HUES48 (cell line): ENCODE data around the gene TATDN2.

Experiments
- H3K27ac ChIP-seq: one replicate; pipeline ENCODE4 v1.7.0; 2013; ENCODE audit warnings: low read depth, low read length, inconsistent platforms
- H3K27me3 ChIP-seq: 2 replicates; pipeline ENCODE4 v1.6.1; 2013; ENCODE audit warnings: mild to moderate bottlenecking, low read length; ENCODE audit not compliant: control insufficient read depth, insufficient read depth
- H3K36me3 ChIP-seq: 2 replicates; pipeline ENCODE4 v1.6.1; 2013; ENCODE audit warnings: low read length; ENCODE audit not compliant: control insufficient read depth, insufficient read depth
- H3K4me1 ChIP-seq: 2 replicates; pipeline ENCODE4 v1.6.1; 2013; ENCODE audit warnings: mild to moderate bottlenecking, low read length; ENCODE audit not compliant: control insufficient read depth, insufficient read depth
- H3K4me3 ChIP-seq: 2 replicates; pipeline ENCODE4 v1.5.1; 2013; ENCODE audit warnings: mild to moderate bottlenecking, low read depth, low read length
- H3K9ac ChIP-seq: 2 replicates; pipeline ENCODE4 v1.6.1; 2013; ENCODE audit warnings: mild to moderate bottlenecking, low read depth, low read length, moderate library complexity
- H3K9me3 ChIP-seq: 2 replicates; pipeline ENCODE4 v1.6.1; 2013; ENCODE audit warnings: low read length; ENCODE audit not compliant: control insufficient read depth, insufficient read depth

The TATDN2 gene

GRCh38 chr3:10248184-10248983, at the start of gene TATDN2:
Gene TATDN2 (plus strand): TSS chr3:10248459. CDS start chr3:10249201, 742 bp downstream.
- Histone ChIP-seq H3K27me3 (no peaks in the 10 kb centered on the region; the same call in 1 of the 2 replicates), H3K9ac (peak within 1 kb of the TSS; percentile 78), H3K36me3 (peaks cover 22% of the 10 kb centered on the region), H3K4me3 (peak within 1 kb of the TSS; percentile 77), H3K27ac (peak within 1 kb of the TSS; percentile 69), H3K9me3 (peaks cover 10% of the 10 kb centered on the region), H3K4me1 (peaks cover 20% of the 10 kb centered on the region)

DNA sequence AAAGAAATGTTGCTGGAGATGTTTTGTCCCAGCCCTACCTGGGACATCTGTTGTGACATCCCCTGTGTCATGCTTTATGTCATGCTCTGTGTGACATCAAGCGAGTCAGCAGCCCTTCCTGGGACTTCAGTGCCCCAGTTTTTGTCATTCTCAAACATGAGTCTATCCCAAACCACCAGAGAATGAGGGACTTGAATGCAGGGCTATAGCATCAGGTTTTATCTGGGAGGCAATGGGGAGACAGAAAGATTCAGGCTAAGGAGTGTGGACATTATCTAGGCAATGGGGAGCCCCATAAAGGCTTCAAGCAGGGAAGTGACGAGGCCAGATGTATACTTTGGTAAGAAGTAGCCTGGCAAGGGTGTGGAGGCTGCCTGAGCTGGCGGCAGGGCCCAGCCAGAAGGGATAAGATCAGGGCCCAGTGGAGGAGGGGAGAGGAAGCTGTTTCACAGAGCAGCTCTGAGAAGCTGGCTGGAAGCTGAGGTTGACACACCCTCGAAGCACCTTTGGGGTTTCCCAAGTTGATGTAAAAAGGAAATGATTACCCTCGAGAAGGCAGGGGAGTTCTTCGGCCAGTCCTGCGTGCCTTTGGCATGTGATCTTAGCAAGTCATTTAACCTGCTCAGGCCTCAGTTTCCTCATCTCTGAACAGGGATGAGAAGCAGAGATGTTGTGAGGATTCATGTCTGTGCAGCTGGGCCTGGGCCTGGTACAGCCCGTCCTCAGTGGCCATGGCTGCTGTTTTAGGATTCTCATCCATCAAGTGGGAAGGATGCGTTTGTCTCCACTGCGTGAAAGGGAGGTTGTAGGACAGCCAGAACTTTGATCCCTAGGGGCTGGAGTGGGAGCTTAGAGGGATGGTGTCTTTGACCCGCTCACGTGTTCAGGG, 49.3 kb upstream of the TATDN2 start:
- no peak overlapping the region for H3K27ac ChIP-seq
- no peaks in the 10 kb centered on the region for H3K4me1 ChIP-seq

DNA sequence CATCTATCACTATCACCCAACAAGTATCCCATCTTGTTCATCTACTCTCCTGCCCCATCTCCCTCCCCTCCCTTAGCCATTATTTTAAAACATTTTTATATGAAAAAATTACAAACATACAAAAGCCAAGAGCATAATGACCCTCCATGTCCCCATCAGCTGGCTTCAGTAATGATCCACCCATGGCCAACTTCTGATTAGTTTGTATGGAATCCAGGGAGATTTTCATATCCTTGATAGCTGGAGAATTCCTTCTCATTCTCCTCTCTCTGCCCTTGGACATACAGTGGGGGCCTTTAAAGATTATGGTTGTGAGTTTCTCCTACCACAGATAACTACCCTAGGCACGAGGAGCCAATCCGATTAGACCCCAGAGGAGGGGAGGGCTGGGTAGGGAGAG, 43.3 kb upstream of the TATDN2 start:
- Histone ChIP-seq H3K4me1 (no peaks in the 10 kb centered on the region), H3K9me3 (no peaks in the 10 kb centered on the region), H3K36me3 (no peaks in the 10 kb centered on the region)

More for the DNA sequence above, 49.3 kb upstream of the TATDN2 start:
- no peaks in the 10 kb centered on the region for H3K36me3 ChIP-seq
- no peak overlapping the region; the same call in 1 of the 2 replicates for H3K9ac ChIP-seq
- no peaks in the 10 kb centered on the region for H3K9me3 ChIP-seq
- H3K4me3 ChIP-seq: no peak overlapping the region
- no peaks in the 10 kb centered on the region for H3K27me3 ChIP-seq

DNA sequence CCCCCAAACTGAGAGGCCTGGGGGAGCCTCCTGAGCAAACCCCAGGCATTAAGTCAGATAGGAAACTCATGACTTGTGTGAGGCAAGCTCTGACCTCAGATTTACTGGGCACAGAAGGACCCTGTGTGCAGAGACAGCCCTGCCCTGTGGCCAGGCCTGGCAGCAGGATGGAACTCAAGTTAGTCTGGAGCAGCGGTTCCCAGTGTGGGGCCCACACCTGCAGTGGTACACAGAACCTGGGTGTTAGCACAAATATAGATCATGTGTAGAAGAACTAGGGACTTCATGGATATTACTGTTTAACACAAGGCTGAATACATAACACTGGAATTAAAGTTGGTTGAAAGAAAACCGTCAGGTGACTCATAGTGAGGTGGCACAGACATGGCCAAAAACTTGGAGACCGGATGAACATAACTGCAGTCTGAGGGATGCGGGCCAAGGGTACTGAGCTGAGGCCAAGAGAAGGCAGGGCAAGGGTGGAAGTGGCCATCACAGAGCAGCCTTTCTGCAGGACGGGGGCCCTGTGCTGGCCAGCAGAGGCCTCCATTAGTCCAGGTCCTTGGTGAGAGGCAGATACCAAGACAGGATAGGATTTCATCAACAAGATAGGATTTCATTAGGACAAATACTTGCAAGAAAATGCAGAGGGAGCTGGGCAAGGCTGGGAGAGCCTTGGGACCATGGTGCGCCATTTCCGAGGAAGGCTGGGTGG, 42.7 kb upstream of the TATDN2 start:
- H3K4me3 ChIP-seq: no peak overlapping the region
- no peak overlapping the region for H3K27ac ChIP-seq
- H3K36me3 ChIP-seq: no peaks in the 10 kb centered on the region
- no peaks in the 10 kb centered on the region for H3K9me3 ChIP-seq
- H3K9ac ChIP-seq: no peak overlapping the region
- H3K4me1 ChIP-seq: no peaks in the 10 kb centered on the region
- H3K27me3 ChIP-seq: no peaks in the 10 kb centered on the region

More for the DNA sequence above, 43.3 kb upstream of the TATDN2 start:
- H3K4me3 ChIP-seq: no peak overlapping the region
- H3K27me3 ChIP-seq: no peaks in the 10 kb centered on the region
- H3K9ac ChIP-seq: no peak overlapping the region
- H3K27ac ChIP-seq: no peak overlapping the region

GRCh38 chr3:10206166-10206511, 42.1 kb upstream of the TATDN2 start:
- H3K9me3 ChIP-seq: no peaks in the 10 kb centered on the region
- H3K4me3 ChIP-seq: no peak overlapping the region
- no peak overlapping the region for H3K9ac ChIP-seq
- H3K4me1 ChIP-seq: no peaks in the 10 kb centered on the region
- no peaks in the 10 kb centered on the region for H3K27me3 ChIP-seq
- no peak overlapping the region for H3K27ac ChIP-seq
- no peaks in the 10 kb centered on the region for H3K36me3 ChIP-seq

- Histone ChIP-seq H3K9ac (no peak overlapping the region), H3K27ac (no peak overlapping the region), H3K4me3 (no peak overlapping the region), H3K27me3 (no peaks in the 10 kb centered on the region), H3K4me1 (no peaks in the 10 kb centered on the region), H3K9me3 (peaks cover 4% of the 10 kb centered on the region; the same call in 1 of the 2 replicates), H3K36me3 (no peaks in the 10 kb centered on the region)
Observed at GRCh38 chr3:10213156-10213792, 35.0 kb upstream of the TATDN2 start.

- no peaks in the 10 kb centered on the region for H3K4me1 ChIP-seq
- no peaks in the 10 kb centered on the region for H3K36me3 ChIP-seq
Observed at GRCh38 chr3:10215578-10216368, 32.5 kb upstream of the TATDN2 start.

DNA sequence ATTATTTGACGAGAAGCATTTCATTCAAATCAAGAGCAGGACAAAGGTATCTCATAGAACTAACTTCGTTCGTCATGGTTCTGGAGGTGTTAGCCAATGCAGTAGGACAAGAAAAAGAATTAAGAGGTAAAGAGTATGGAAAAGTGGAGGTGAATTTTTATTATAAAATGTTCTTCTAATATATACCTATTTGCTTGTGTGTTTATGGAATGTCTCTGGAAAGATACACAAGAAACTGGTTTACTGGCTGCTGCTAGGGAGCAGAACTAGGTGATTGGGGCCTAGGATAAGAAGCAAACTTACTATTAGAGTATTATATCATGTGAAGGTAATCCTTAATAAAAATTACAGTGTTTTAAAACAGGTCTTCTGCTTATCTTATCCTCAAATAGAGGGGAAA, 30.9 kb upstream of the TATDN2 start:
- Histone ChIP-seq H3K27me3 (no peaks in the 10 kb centered on the region), H3K36me3 (no peaks in the 10 kb centered on the region), H3K4me3 (no peak overlapping the region), H3K27ac (no peak overlapping the region), H3K4me1 (no peaks in the 10 kb centered on the region), H3K9me3 (peaks cover 4% of the 10 kb centered on the region; the same call in 1 of the 2 replicates), H3K9ac (no peak overlapping the region)

More at GRCh38 chr3:10215578-10216368, 32.5 kb upstream of the TATDN2 start:
- Histone ChIP-seq H3K27ac (no peak overlapping the region), H3K4me3 (no peak overlapping the region), H3K9ac (no peak overlapping the region), H3K9me3 (peaks cover 4% of the 10 kb centered on the region; the same call in 1 of the 2 replicates), H3K27me3 (no peaks in the 10 kb centered on the region)

DNA sequence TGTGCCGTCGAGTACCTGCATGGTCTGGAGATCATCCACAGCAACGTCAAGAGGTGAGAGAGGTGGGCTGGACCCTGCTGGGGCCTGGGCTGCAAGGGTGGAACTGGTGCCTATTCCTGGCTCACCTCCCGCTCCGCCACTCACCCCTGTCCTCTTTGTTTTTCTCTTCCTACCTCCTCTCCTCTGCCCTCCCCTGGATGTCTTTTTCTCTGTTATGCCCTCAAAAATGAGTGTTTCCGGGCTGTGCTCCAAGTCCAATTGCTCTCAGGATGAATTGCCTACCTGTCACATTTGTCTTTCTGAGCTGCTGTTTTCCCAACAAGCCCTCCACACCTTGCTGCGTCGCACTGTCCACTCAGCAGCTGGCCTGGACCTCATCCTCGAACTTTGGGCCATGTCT, 28.5 kb upstream of the TATDN2 start:
- Histone ChIP-seq H3K4me3 (no peak overlapping the region), H3K9me3 (peaks cover 4% of the 10 kb centered on the region; the same call in 1 of the 2 replicates), H3K4me1 (peaks cover 1% of the 10 kb centered on the region; the same call in 1 of the 2 replicates), H3K9ac (no peak overlapping the region), H3K27me3 (no peaks in the 10 kb centered on the region), H3K27ac (no peak overlapping the region), H3K36me3 (no peaks in the 10 kb centered on the region)
